ENCODE results near the gene NCAPD2. TPM values are rescaled to one million over a fixed set of nuclear protein-coding genes. Genes with fewer than 3 reads are reported as not detected.

Gene NCAPD2
- polyA plus RNA-seq, 1 donor (not counting 4 experiments of a cell fraction or from before 2014, with no cell fraction given) = 33.7 TPM

DNA sequence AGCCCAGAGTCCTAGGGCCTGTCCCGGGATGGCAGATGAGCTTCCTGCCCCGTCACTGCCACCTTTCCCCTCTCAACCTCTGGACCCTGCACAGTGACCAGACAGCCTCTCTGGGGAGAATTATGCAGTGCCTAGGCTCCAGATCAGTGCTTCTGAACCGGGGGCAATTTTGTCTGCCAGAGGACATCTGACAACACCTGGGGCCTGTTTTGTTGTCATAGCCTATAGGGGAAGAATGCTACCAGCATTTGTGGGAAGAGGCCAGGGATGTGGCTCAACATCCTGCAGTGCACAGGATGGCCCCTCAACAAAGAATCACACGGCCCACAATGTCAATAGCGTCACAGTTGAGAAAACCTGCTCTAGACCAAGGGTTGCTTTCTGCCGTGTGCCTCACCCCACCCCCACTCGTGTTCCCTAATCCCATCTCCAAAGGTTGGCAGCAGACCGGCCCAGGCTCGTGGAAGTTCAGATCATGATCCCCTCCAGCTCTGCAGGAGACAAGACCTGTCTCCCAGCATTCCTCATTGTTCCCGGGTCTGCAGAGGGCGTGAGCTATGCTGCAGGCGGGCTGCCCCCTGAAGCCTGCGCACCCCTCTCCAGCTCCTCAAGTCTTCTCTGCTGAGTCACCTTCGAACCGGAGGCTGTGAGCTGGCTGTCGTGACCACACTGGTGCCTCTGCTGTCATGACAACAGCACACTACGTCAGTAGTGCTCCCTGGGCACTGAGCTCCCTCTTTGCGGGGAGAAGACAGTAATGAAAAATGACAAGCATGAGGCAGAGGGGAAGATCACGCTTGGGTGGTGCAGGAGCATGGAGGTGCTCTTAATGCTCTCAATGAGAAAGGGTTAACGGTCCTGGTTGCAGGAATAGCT lies 38.4 kb downstream of the NCAPD2 start:
- H3K79me2 ChIP-seq (ENCODE audit: control insufficient read depth, insufficient read depth, low read length) = peaks cover 30% of the 10 kb centered on the region
- no peak overlapping the region for H2AFZ ChIP-seq (ENCODE audit: control insufficient read depth, low read length)
- FAIRE-seq (peak; percentile 71), DNase-seq (ENCODE audit: low read depth, low spot score) (peak; percentile 84)
- H4K20me1 ChIP-seq (ENCODE audit: control insufficient read depth, extremely low read depth, insufficient read depth, low read length) = peaks cover 25% of the 10 kb centered on the region
- H3K4me2 ChIP-seq (ENCODE audit: control insufficient read depth, extremely low read depth, insufficient read depth, low read depth, low read length) = peak overlapping the region; percentile 80
- no peaks in the 10 kb centered on the region for H3K9me3 ChIP-seq (ENCODE audit: control insufficient read depth, low read depth, low read length)
- dilution Hi-C loops (cut with MboI; ENCODE audit: extremely low pct_ligation_motif_present, low sequenced_read_pairs) = no loop called here
- H3K27me3 ChIP-seq (ENCODE audit: control insufficient read depth, extremely low read depth, insufficient read depth, low read length) = no peaks in the 10 kb centered on the region
- peak overlapping the region; percentile 95 for H3K9ac ChIP-seq (ENCODE audit: control insufficient read depth, extremely low read depth, insufficient read depth, low read length)
- peak overlapping the region; percentile 70 to 95 (median 79) for H3K4me3 ChIP-seq (ENCODE audit: control insufficient read depth in 2 of 3, extremely low read depth in 1 of 3, insufficient read depth in 2 of 3, low read depth in 1 of 3, low read length in 3 of 3)
- H3K36me3 ChIP-seq (ENCODE audit: control insufficient read depth in 2 of 2, extremely low read depth in 1 of 2, insufficient read depth in 2 of 2, low read length in 2 of 2) = peaks cover 25 to 52% of the 10 kb centered on the region in 2 experiments
- no peaks in the 10 kb centered on the region for H3K9me1 ChIP-seq (ENCODE audit: control insufficient read depth, extremely low read depth, insufficient read depth, low read length)
- peaks cover 52% of the 10 kb centered on the region for H3K4me1 ChIP-seq (ENCODE audit: control insufficient read depth, extremely low read depth, insufficient read depth, low read length)
- H3K27ac ChIP-seq (ENCODE audit: control insufficient read depth, insufficient read depth, low read length) = peak overlapping the region; percentile 92
- TF ChIP-seq EZH2 (IDR thresholded peaks at IDR 0.05; ENCODE audit: low read length) = no peak
- TF ChIP-seq, protein P1, sequence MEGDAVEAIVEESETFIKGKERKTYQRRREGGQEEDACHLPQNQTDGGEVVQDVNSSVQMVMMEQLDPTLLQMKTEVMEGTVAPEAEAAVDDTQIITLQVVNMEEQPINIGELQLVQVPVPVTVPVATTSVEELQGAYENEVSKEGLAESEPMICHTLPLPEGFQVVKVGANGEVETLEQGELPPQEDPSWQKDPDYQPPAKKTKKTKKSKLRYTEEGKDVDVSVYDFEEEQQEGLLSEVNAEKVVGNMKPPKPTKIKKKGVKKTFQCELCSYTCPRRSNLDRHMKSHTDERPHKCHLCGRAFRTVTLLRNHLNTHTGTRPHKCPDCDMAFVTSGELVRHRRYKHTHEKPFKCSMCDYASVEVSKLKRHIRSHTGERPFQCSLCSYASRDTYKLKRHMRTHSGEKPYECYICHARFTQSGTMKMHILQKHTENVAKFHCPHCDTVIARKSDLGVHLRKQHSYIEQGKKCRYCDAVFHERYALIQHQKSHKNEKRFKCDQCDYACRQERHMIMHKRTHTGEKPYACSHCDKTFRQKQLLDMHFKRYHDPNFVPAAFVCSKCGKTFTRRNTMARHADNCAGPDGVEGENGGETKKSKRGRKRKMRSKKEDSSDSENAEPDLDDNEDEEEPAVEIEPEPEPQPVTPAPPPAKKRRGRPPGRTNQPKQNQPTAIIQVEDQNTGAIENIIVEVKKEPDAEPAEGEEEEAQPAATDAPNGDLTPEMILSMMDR (optimal IDR thresholded peaks at IDR 0.05 in 1 of 3, IDR thresholded peaks at IDR 0.05 in 1 of 3, conservative IDR thresholded peaks at IDR 0.05 in 1 of 3; ENCODE audit: extremely low read depth in 1 of 3, insufficient read depth in 2 of 3, low read length in 3 of 3) = no peak

DNA sequence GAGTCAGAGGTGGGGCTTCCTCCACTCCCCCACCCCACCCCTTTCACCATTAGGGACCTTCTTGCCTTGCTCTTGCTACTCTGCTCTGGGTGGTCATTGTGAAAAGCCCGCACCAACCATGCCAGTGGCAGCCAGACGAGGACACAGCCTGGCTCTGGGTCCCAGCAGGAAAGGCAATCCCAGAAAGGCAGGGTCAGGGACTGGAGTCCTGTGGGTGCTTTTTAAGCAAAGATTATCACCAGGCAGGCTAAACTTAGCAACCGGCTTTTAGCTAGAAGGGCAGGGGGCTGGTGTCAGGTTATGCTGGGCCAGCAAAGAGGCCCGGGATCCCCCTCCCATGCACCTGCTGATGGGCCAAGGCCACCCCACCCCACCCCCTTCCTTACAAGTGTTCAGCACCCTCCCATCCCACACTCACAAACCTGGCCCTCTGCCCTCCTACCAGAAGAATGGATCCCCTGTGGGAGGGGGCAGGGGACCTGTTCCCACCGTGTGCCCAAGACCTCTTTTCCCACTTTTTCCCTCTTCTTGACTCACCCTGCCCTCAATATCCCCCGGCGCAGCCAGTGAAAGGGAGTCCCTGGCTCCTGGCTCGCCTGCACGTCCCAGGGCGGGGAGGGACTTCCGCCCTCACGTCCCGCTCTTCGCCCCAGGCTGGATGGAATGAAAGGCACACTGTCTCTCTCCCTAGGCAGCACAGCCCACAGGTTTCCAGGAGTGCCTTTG lies 39.2 kb downstream of the NCAPD2 start:
- Histone ChIP-seq H3K9me3 (ENCODE audit: control insufficient read depth, low read depth, low read length) (no peaks in the 10 kb centered on the region), H3K4me1 (ENCODE audit: control insufficient read depth, extremely low read depth, insufficient read depth, low read length) (peaks cover 52% of the 10 kb centered on the region), H3K79me2 (ENCODE audit: control insufficient read depth, insufficient read depth, low read length) (peaks cover 30% of the 10 kb centered on the region), H3K9ac (ENCODE audit: control insufficient read depth, extremely low read depth, insufficient read depth, low read length) (peak overlapping the region; percentile 95), H3K27me3 (ENCODE audit: control insufficient read depth, extremely low read depth, insufficient read depth, low read length) (no peaks in the 10 kb centered on the region), H3K4me2 (ENCODE audit: control insufficient read depth, extremely low read depth, insufficient read depth, low read depth, low read length) (peak overlapping the region; percentile 80), H4K20me1 (ENCODE audit: control insufficient read depth, extremely low read depth, insufficient read depth, low read length) (peaks cover 33% of the 10 kb centered on the region), H3K4me3 (ENCODE audit: control insufficient read depth in 2 of 3, extremely low read depth in 1 of 3, insufficient read depth in 2 of 3, low read depth in 1 of 3, low read length in 3 of 3) (peak overlapping the region; percentile 70 to 95 (median 79)), H3K9me1 (ENCODE audit: control insufficient read depth, extremely low read depth, insufficient read depth, low read length) (peaks cover under 1% of the 10 kb centered on the region), H3K27ac (ENCODE audit: control insufficient read depth, insufficient read depth, low read length) (peak overlapping the region; percentile 92), H2AFZ (ENCODE audit: control insufficient read depth, low read length) (no peak overlapping the region), H3K36me3 (ENCODE audit: control insufficient read depth in 2 of 2, extremely low read depth in 1 of 2, insufficient read depth in 2 of 2, low read length in 2 of 2) (peaks cover 27 to 54% of the 10 kb centered on the region in 2 experiments)
- TF ChIP-seq, protein P1 (optimal IDR thresholded peaks at IDR 0.05 in 1 of 3, IDR thresholded peaks at IDR 0.05 in 1 of 3, conservative IDR thresholded peaks at IDR 0.05 in 1 of 3; ENCODE audit: extremely low read depth in 1 of 3, insufficient read depth in 2 of 3, low read length in 3 of 3) = no peak
- no peak for TF ChIP-seq EZH2 (IDR thresholded peaks at IDR 0.05; ENCODE audit: low read length)
- dilution Hi-C loops (cut with MboI; ENCODE audit: extremely low pct_ligation_motif_present, low sequenced_read_pairs) = no loop called here
- DNase-seq (ENCODE audit: low read depth, low spot score) (no peak), FAIRE-seq (no peak)
